IPS-18c (cell line): ENCODE data around the gene MDGA2.

Source experiments
- H3K4me3 ChIP-seq: 2 replicates; pipeline ENCODE4 v1.7.0; 2013; ENCODE audit warnings: low read depth, mild to moderate bottlenecking, low read length, moderate library complexity; ENCODE audit not compliant: insufficient read depth
- H3K9me3 ChIP-seq: one replicate; pipeline ENCODE4 v1.6.1; 2013; ENCODE audit warnings: mild to moderate bottlenecking, low read length, moderate library complexity; ENCODE audit not compliant: control insufficient read depth, insufficient read depth

The MDGA2 gene

GRCh38 chr14:47536341-47536740 lies 139.1 kb downstream of the MDGA2 start:
- H3K9me3 ChIP-seq = no peaks in the 10 kb centered on the region

GRCh38 chr14:47526591-47527244 lies 148.7 kb downstream of the MDGA2 start:
- no peak overlapping the region for H3K4me3 ChIP-seq
- no peaks in the 10 kb centered on the region for H3K9me3 ChIP-seq

More at GRCh38 chr14:47536341-47536740, 139.1 kb downstream of the MDGA2 start:
- no peak overlapping the region for H3K4me3 ChIP-seq

GRCh38 chr14:47524524-47524923 lies 150.9 kb downstream of the MDGA2 start:
- H3K9me3 ChIP-seq = no peaks in the 10 kb centered on the region
- H3K4me3 ChIP-seq = no peak overlapping the region

DNA sequence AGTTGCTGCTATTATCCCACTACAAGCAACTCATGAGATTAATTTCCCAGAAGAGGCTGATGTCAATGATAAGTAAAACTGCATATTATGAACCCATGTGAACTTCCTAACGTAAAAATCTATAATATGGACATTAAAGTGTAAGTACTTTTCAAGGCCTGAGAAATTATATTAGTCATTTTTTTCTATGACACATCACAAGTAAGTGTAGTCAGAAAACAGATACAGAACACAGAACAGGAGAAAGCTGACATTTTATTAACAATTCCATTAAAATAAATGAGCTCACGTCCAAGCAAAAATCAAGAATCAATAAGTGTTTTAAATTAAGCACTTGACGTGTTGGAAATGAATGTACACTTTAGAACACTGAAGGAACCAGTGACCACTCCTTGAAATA lies 155.0 kb downstream of the MDGA2 start:
- Histone ChIP-seq H3K9me3 (no peaks in the 10 kb centered on the region), H3K4me3 (no peak overlapping the region)

DNA sequence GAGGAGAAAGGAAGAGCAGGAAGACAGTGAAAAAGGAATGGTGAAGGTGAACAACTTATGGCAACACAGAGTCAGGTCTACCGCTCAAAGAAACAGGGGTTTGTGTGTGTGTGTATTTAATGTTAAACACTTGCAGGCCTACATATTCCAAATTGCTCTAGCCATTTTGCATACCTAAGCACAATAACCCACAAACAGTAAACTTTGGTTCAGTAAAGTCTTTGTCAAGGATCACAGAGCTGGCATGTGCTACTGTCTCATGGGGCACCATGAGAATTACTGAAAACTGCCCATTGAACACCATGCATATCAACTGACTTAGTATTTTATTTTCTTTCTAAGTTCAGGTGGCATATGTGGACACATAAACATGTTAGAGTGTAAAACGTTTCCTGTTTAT lies 163.6 kb downstream of the MDGA2 start:
- Histone ChIP-seq H3K4me3 (no peak overlapping the region), H3K9me3 (no peaks in the 10 kb centered on the region)

DNA sequence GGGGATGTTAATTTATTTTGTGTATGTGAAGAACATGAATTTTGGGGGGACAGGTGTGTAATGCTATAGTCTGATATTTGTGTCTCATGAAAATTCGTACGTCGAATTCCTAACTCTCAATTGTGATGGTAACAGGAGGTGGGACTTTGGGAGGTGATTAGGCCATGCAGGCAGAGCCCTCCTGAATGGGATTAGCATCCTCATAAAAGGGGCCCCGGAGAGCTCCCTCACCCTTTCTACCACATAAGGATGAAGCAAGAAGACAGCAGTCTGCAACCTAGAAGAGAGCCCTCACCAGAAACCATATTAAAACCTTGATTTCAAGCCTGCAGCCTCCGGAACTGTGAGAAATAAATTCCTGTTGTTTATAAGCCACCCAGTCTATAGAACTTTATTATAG lies 165.4 kb downstream of the MDGA2 start:
- no peaks in the 10 kb centered on the region for H3K9me3 ChIP-seq
- no peak overlapping the region for H3K4me3 ChIP-seq

DNA sequence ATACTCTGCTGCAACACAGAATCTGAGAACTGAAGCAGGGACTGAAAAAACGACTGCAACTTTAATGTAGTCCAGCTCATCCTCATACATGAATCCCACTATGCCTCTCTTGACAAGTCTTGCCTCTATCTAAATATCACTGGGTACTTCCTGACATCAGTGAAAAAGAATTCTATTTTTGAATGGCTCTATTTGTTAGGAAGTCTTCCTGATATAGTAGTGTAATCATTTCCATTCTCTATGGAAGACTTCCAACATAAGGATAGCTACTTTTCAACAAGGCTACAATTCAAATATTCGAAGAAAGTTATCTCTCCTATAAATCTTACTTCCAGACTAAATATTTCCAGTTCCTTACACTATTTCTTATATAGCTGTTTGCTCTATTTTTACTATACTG lies 167.5 kb downstream of the MDGA2 start:
- H3K4me3 ChIP-seq = no peak overlapping the region
- no peaks in the 10 kb centered on the region for H3K9me3 ChIP-seq

GRCh38 chr14:47500369-47500768 lies 175.0 kb downstream of the MDGA2 start:
- Histone ChIP-seq H3K9me3 (no peaks in the 10 kb centered on the region), H3K4me3 (no peak overlapping the region)

- Histone ChIP-seq H3K9me3 (peaks cover 4% of the 10 kb centered on the region), H3K4me3 (no peak overlapping the region)
These were observed 184.6 kb downstream of the MDGA2 start for GRCh38 chr14:47490766-47491165.

- H3K9me3 ChIP-seq = peaks cover 6% of the 10 kb centered on the region
- H3K4me3 ChIP-seq = no peak overlapping the region
These were observed 185.1 kb downstream of the MDGA2 start for GRCh38 chr14:47490353-47490752.

- Histone ChIP-seq H3K9me3 (peaks cover 6% of the 10 kb centered on the region), H3K4me3 (no peak overlapping the region)
These were observed 190.0 kb downstream of the MDGA2 start for GRCh38 chr14:47485421-47485820.

DNA sequence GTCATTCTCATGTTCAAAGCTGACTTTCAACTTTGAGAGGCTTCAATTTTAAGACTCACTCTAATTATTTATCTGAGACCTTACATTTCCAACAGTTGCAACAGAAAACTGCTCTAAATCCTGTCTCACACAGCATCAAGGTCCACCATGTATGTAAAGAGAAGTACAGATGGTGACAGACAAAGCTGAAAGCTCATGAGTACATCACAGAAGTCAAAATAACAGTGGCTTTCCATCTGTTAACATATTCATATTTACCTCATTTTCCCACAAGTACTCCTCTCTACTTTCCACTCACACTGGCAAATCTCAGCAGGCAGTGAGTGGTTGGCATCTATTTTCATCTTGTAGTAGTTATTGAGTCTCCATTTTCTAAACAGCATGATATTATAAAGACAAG lies 192.0 kb downstream of the MDGA2 start:
- H3K9me3 ChIP-seq = peaks cover 6% of the 10 kb centered on the region
- H3K4me3 ChIP-seq = no peak overlapping the region

- Histone ChIP-seq H3K4me3 (no peak overlapping the region), H3K9me3 (no peaks in the 10 kb centered on the region)
These were observed 204.3 kb downstream of the MDGA2 start for GRCh38 chr14:47471075-47471474.

- no peak overlapping the region for H3K4me3 ChIP-seq
- H3K9me3 ChIP-seq = no peaks in the 10 kb centered on the region
These were observed 208.5 kb downstream of the MDGA2 start for GRCh38 chr14:47466916-47467315.

- Histone ChIP-seq H3K4me3 (no peak overlapping the region), H3K9me3 (no peaks in the 10 kb centered on the region)
These were observed 221.4 kb downstream of the MDGA2 start for GRCh38 chr14:47454025-47454424.

GRCh38 chr14:47447076-47447475 lies 228.3 kb downstream of the MDGA2 start:
- Histone ChIP-seq H3K9me3 (no peaks in the 10 kb centered on the region), H3K4me3 (no peak overlapping the region)

- H3K9me3 ChIP-seq = no peaks in the 10 kb centered on the region
- no peak overlapping the region for H3K4me3 ChIP-seq
These were observed 233.2 kb downstream of the MDGA2 start for GRCh38 chr14:47442211-47442610.

- Histone ChIP-seq H3K4me3 (no peak overlapping the region), H3K9me3 (no peaks in the 10 kb centered on the region)
These were observed 235.5 kb downstream of the MDGA2 start for GRCh38 chr14:47439953-47440352.

- Histone ChIP-seq H3K9me3 (no peaks in the 10 kb centered on the region), H3K4me3 (no peak overlapping the region)
These were observed 236.7 kb downstream of the MDGA2 start for GRCh38 chr14:47438650-47439140.
